Measurements from ENCODE around the gene WLS. TPM values are rescaled to one million over a fixed set of nuclear protein-coding genes. Genes with fewer than 3 reads are reported as not detected.

WLS gene
- total and polyA plus RNA-seq, 10 of the 15 experiments (the other 5 are each of a cell fraction or from before 2014, with no cell fraction given) = 0.04 to 0.36 TPM; not detected in 8

DNA sequence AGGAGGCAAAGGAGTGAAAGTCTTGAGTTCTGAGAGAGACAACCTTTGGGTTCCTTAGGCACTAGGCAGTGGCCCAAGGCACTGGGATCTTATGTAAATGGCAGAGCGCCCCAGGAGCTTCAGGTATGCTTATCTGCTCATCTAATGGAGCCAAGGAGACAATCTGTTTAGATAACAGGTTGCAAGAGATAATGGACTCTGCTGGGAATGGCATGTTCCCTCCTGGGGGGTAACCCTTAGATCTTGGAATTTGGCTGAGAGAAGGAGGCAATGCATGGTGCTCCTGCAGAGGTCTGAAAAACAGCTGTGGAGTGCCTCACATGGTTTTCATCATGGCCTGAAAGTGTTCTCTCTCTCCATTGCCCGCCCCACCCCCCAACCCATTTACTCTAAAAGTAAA is 44.1 kb upstream of the WLS start:
- Histone ChIP-seq H3K9me3 (replicated peaks; ENCODE audit: control insufficient read depth, insufficient read depth, low read length) (no peaks in the 10 kb centered on the region), H3K4me2 (ENCODE audit: control insufficient read depth, insufficient read depth) (no peak overlapping the region), H3K9ac (ENCODE audit: control insufficient read depth, insufficient read depth, low read length) (no peak overlapping the region), H2AFZ (ENCODE audit: control insufficient read depth, low read depth, low read length) (no peak overlapping the region), H3K4me3 (no peak overlapping the region), H3K27me3 (replicated peaks in 1 of 2; ENCODE audit: control insufficient read depth in 2 of 2, insufficient read depth in 2 of 2, low read length in 1 of 2) (no peaks in the 10 kb centered on the region), H3K27ac (ENCODE audit: control insufficient read depth, insufficient read depth) (no peak overlapping the region), H3K79me2 (ENCODE audit: control insufficient read depth, insufficient read depth, low read length) (no peaks in the 10 kb centered on the region), H3K4me1 (ENCODE audit: control insufficient read depth, insufficient read depth, low read length) (no peaks in the 10 kb centered on the region), H4K20me1 (ENCODE audit: control insufficient read depth, insufficient read depth) (no peaks in the 10 kb centered on the region), H3K36me3 (ENCODE audit: control insufficient read depth in 2 of 2, insufficient read depth in 2 of 2, low read length in 1 of 2) (no peaks in the 10 kb centered on the region)
- RAD21 ChIA-PET (ENCODE audit: unreplicated experiment) = interaction anchor here (1.0 kb wide), 1 partner anchor 8 kb away, joined by 3 read pairs; no protein-coding TSS in a partner anchor
- TF ChIP-seq BCL3 (IDR thresholded peaks at IDR 0.05; ENCODE audit: borderline replicate concordance, insufficient read depth, low read depth, low read length, poor library complexity, severe bottlenecking) = no peak
- TF ChIP-seq NFXL1 (IDR thresholded peaks at IDR 0.05; ENCODE audit: borderline replicate concordance) = no peak
- TF ChIP-seq RBBP5 (conservative IDR thresholded peaks at IDR 0.05) = no peak
- no peak for TF ChIP-seq BCL11A (IDR thresholded peaks at IDR 0.05; ENCODE audit: low read depth, low read length)
- no peak for TF ChIP-seq POLR2AphosphoS5 (IDR thresholded peaks at IDR 0.05; ENCODE audit: low read length)
- no peak for TF ChIP-seq MXI1 (IDR thresholded peaks at IDR 0.05; ENCODE audit: low read depth, low read length)
- no peak for TF ChIP-seq POLR2AphosphoS2 (IDR thresholded peaks at IDR 0.05; ENCODE audit: low read depth, low read length)
- TF ChIP-seq ZNF622 (IDR thresholded peaks at IDR 0.05) = no peak
- TF ChIP-seq, protein P1, sequence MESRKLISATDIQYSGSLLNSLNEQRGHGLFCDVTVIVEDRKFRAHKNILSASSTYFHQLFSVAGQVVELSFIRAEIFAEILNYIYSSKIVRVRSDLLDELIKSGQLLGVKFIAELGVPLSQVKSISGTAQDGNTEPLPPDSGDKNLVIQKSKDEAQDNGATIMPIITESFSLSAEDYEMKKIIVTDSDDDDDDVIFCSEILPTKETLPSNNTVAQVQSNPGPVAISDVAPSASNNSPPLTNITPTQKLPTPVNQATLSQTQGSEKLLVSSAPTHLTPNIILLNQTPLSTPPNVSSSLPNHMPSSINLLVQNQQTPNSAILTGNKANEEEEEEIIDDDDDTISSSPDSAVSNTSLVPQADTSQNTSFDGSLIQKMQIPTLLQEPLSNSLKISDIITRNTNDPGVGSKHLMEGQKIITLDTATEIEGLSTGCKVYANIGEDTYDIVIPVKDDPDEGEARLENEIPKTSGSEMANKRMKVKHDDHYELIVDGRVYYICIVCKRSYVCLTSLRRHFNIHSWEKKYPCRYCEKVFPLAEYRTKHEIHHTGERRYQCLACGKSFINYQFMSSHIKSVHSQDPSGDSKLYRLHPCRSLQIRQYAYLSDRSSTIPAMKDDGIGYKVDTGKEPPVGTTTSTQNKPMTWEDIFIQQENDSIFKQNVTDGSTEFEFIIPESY (IDR thresholded peaks at IDR 0.05) = no peak
- TF ChIP-seq CBX5 (IDR thresholded peaks at IDR 0.05; ENCODE audit: low read depth) = no peak
- TF ChIP-seq TCF3 (IDR thresholded peaks at IDR 0.05; ENCODE audit: borderline replicate concordance, insufficient read depth, low read depth, low read length) = no peak
- TF ChIP-seq TBL1XR1 (IDR thresholded peaks at IDR 0.05; ENCODE audit: low read depth, low read length) = no peak
- TF ChIP-seq FOS (IDR thresholded peaks at IDR 0.05; ENCODE audit: borderline replicate concordance, extremely low read depth, insufficient read length) = no peak
- TF ChIP-seq, protein P2, sequence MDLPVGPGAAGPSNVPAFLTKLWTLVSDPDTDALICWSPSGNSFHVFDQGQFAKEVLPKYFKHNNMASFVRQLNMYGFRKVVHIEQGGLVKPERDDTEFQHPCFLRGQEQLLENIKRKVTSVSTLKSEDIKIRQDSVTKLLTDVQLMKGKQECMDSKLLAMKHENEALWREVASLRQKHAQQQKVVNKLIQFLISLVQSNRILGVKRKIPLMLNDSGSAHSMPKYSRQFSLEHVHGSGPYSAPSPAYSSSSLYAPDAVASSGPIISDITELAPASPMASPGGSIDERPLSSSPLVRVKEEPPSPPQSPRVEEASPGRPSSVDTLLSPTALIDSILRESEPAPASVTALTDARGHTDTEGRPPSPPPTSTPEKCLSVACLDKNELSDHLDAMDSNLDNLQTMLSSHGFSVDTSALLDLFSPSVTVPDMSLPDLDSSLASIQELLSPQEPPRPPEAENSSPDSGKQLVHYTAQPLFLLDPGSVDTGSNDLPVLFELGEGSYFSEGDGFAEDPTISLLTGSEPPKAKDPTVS (IDR thresholded peaks at IDR 0.05; ENCODE audit: low read depth, low read length) = no peak
- SMC1A ChIA-PET (ENCODE audit: uncharacterized antibody, unreplicated experiment) = interaction anchor here (0.6 kb wide), 1 partner anchor 24 kb away, joined by 3 read pairs; no protein-coding TSS in a partner anchor
- in situ Hi-C loops (cut with MboI) = no loop called here
- no peak for FAIRE-seq
- no TSS peak for BruUV-seq (replicated peaks)
- 0% methylated on average over 2 of the region's 2 CpGs for WGBS (ENCODE audit: insufficient coverage, insufficient replicate concordance, low lambda C conversion rate, missing lambda C conversion rate)
- DNase-seq (ENCODE audit: low read depth, low spot score) = no peak
- POLR2A ChIA-PET = no interaction called here
- intact Hi-C loops (cut with micrococcal nuclease; ENCODE audit: unreplicated experiment) = no loop called here
- CTCF ChIA-PET = no interaction called here
- no peak for ATAC-seq

Measured in GM12878 (cell line).